ENCODE data around the gene NTM.

The NTM gene

GRCh38 chr11:132043714-132044113 is 673.3 kb downstream of the NTM start:
- ChIA-PET POLR2A (no interaction called here), CTCF (interaction anchor here (1.0 kb wide), 1 partner anchor 15 kb away, joined by 3 read pairs; no protein-coding TSS in a partner anchor)
- Histone ChIP-seq H3K4me1 (ENCODE audit: control insufficient read depth, insufficient read depth, low read length) (no peaks in the 10 kb centered on the region), H3K9me3 (ENCODE audit: control insufficient read depth, insufficient read depth, low read depth, low read length) (no peaks in the 10 kb centered on the region), H3K36me3 (ENCODE audit: control insufficient read depth in 2 of 2, insufficient read depth in 1 of 2, low read length in 2 of 2) (no peaks in the 10 kb centered on the region), H3K4me3 (ENCODE audit: low read depth, low read length) (no peak overlapping the region), H3K27ac (ENCODE audit: extremely low read depth, low read depth, low read length) (no peak overlapping the region)
- TF ChIP-seq GLI4 (tag by site-specific recombination; IDR thresholded peaks at IDR 0.05) (no peak), ZNF133 (tag by site-specific recombination; IDR thresholded peaks at IDR 0.05) (peak; percentile 65; the same call in 1 of the 2 replicates)
- TF ChIP-seq, protein P1, sequence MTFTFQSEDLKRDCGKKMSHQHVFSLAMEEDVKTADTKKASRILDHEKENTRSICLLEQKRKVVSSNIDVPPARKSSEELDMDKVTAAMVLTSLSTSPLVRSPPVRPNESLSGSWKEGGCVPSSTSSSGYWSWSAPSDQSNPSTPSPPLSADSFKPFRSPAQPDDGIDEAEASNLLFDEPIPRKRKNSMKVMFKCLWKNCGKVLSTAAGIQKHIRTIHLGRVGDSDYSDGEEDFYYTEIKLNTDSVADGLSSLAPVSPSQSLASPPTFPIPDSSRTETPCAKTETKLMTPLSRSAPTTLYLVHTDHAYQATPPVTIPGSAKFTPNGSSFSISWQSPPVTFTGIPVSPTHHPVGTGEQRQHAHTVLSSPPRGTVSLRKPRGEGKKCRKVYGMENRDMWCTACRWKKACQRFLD (tag by site-specific recombination; IDR thresholded peaks at IDR 0.05), result no peak

GRCh38 chr11:132045107-132045506 is 674.7 kb downstream of the NTM start:
- Histone ChIP-seq H3K36me3 (ENCODE audit: control insufficient read depth in 2 of 2, insufficient read depth in 1 of 2, low read length in 2 of 2) (no peaks in the 10 kb centered on the region), H3K4me3 (ENCODE audit: low read depth, low read length) (no peak overlapping the region), H3K4me1 (ENCODE audit: control insufficient read depth, insufficient read depth, low read length) (no peaks in the 10 kb centered on the region), H3K27ac (ENCODE audit: extremely low read depth, low read depth, low read length) (no peak overlapping the region), H3K9me3 (ENCODE audit: control insufficient read depth, insufficient read depth, low read depth, low read length) (no peaks in the 10 kb centered on the region)
- CTCF ChIA-PET, result interaction anchor here (0.6 kb wide), 1 partner anchor 250 kb away, joined by 4 read pairs; no protein-coding TSS in a partner anchor
- POLR2A ChIA-PET, result no interaction called here
- TF ChIP-seq ZNF514 (tag by site-specific recombination; IDR thresholded peaks at IDR 0.05) (no peak), ZNF223 (tag by site-specific recombination; IDR thresholded peaks at IDR 0.05) (no peak), ZNF777 (tag by site-specific recombination; IDR thresholded peaks at IDR 0.05; ENCODE audit: borderline replicate concordance) (no peak), ZNF37A (tag by site-specific recombination; IDR thresholded peaks at IDR 0.05) (no peak), ZNF248 (tag by site-specific recombination; IDR thresholded peaks at IDR 0.05) (no peak), ZNF23 (tag by site-specific recombination; IDR thresholded peaks at IDR 0.05; ENCODE audit: borderline replicate concordance) (no peak), KLF16 (tag by site-specific recombination; IDR thresholded peaks at IDR 0.05) (no peak), ZNF350 (tag by site-specific recombination; IDR thresholded peaks at IDR 0.05) (no peak), SETDB1 (IDR thresholded peaks at IDR 0.05; ENCODE audit: insufficient read length, low read length) (no peak), FEZF1 (tag by site-specific recombination; IDR thresholded peaks at IDR 0.05) (no peak), ZBTB21 (tag by site-specific recombination; IDR thresholded peaks at IDR 0.05) (no peak)
- TF ChIP-seq, protein P2, sequence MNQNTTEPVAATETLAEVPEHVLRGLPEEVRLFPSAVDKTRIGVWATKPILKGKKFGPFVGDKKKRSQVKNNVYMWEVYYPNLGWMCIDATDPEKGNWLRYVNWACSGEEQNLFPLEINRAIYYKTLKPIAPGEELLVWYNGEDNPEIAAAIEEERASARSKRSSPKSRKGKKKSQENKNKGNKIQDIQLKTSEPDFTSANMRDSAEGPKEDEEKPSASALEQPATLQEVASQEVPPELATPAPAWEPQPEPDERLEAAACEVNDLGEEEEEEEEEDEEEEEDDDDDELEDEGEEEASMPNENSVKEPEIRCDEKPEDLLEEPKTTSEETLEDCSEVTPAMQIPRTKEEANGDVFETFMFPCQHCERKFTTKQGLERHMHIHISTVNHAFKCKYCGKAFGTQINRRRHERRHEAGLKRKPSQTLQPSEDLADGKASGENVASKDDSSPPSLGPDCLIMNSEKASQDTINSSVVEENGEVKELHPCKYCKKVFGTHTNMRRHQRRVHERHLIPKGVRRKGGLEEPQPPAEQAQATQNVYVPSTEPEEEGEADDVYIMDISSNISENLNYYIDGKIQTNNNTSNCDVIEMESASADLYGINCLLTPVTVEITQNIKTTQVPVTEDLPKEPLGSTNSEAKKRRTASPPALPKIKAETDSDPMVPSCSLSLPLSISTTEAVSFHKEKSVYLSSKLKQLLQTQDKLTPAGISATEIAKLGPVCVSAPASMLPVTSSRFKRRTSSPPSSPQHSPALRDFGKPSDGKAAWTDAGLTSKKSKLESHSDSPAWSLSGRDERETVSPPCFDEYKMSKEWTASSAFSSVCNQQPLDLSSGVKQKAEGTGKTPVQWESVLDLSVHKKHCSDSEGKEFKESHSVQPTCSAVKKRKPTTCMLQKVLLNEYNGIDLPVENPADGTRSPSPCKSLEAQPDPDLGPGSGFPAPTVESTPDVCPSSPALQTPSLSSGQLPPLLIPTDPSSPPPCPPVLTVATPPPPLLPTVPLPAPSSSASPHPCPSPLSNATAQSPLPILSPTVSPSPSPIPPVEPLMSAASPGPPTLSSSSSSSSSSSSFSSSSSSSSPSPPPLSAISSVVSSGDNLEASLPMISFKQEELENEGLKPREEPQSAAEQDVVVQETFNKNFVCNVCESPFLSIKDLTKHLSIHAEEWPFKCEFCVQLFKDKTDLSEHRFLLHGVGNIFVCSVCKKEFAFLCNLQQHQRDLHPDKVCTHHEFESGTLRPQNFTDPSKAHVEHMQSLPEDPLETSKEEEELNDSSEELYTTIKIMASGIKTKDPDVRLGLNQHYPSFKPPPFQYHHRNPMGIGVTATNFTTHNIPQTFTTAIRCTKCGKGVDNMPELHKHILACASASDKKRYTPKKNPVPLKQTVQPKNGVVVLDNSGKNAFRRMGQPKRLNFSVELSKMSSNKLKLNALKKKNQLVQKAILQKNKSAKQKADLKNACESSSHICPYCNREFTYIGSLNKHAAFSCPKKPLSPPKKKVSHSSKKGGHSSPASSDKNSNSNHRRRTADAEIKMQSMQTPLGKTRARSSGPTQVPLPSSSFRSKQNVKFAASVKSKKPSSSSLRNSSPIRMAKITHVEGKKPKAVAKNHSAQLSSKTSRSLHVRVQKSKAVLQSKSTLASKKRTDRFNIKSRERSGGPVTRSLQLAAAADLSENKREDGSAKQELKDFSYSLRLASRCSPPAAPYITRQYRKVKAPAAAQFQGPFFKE (tag by site-specific recombination; IDR thresholded peaks at IDR 0.05; ENCODE audit: borderline replicate concordance), result no peak

DNA sequence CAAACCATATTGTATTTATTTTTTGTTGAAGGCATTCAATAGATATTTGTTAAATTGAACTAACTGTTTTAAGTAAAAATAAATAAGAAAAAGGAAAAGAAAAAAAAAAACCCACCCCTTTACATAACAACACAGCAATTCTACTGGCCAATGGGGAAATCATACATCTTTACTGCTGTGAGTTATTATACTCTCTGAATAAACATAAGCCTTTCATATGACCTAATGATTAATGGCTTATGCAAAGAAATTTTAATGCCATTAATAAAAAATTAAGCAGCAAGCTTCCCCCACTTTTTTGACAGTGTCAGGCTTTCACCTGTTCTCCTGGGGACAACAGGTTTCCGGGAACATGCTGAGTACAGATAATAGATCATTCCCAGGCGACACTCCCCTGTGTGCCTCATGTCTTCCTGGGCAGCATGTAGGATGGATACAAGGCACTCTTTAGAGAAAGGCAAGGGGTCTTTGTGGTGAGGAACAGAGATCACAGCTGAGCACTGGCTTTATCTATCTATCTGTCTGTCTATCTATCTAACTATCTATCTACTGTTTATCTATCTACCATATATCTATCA is 676.0 kb downstream of the NTM start:
- POLR2A ChIA-PET, result no interaction called here
- H3K36me3 ChIP-seq (ENCODE audit: control insufficient read depth in 2 of 2, insufficient read depth in 1 of 2, low read length in 2 of 2), result no peaks in the 10 kb centered on the region
- CTCF ChIA-PET, result no interaction called here
- no peaks in the 10 kb centered on the region for H3K4me1 ChIP-seq (ENCODE audit: control insufficient read depth, insufficient read depth, low read length)
- H3K27ac ChIP-seq (ENCODE audit: extremely low read depth, low read depth, low read length), result no peak overlapping the region
- no peaks in the 10 kb centered on the region for H3K9me3 ChIP-seq (ENCODE audit: control insufficient read depth, insufficient read depth, low read depth, low read length)
- no peak overlapping the region for H3K4me3 ChIP-seq (ENCODE audit: low read depth, low read length)
- TF ChIP-seq SP3 (tag by site-specific recombination; IDR thresholded peaks at IDR 0.05) (no peak), ZNF157 (tag by site-specific recombination; IDR thresholded peaks at IDR 0.05) (no peak), REPIN1 (tag by site-specific recombination; IDR thresholded peaks at IDR 0.05; ENCODE audit: low read depth) (no peak), GLIS1 (tag by site-specific recombination; IDR thresholded peaks at IDR 0.05) (no peak), ZNF677 (tag by site-specific recombination; IDR thresholded peaks at IDR 0.05) (no peak)
- TF ChIP-seq, protein P3, sequence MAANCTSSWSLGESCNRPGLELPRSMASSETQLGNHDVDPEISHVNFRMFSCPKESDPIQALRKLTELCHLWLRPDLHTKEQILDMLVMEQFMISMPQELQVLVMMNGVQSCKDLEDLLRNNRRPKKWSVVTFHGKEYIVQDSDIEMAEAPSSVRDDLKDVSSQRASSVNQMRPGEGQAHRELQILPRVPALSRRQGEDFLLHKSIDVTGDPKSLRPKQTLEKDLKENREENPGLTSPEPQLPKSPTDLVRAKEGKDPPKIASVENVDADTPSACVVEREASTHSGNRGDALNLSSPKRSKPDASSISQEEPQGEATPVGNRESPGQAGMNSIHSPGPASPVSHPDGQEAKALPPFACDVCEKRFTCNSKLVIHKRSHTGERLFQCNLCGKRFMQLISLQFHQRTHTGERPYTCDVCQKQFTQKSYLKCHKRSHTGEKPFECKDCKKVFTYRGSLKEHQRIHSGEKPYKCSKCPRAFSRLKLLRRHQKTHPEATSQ (tag by site-specific recombination; IDR thresholded peaks at IDR 0.05), result no peak
- TF ChIP-seq, protein P4, sequence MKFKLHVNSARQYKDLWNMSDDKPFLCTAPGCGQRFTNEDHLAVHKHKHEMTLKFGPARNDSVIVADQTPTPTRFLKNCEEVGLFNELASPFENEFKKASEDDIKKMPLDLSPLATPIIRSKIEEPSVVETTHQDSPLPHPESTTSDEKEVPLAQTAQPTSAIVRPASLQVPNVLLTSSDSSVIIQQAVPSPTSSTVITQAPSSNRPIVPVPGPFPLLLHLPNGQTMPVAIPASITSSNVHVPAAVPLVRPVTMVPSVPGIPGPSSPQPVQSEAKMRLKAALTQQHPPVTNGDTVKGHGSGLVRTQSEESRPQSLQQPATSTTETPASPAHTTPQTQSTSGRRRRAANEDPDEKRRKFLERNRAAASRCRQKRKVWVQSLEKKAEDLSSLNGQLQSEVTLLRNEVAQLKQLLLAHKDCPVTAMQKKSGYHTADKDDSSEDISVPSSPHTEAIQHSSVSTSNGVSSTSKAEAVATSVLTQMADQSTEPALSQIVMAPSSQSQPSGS (tag by site-specific recombination; IDR thresholded peaks at IDR 0.05; ENCODE audit: low read depth), result no peak

Measured in HEK293 (cell line).